ENCODE data around the gene MRTFA. TPM values are rescaled to one million over a fixed set of nuclear protein-coding genes. Genes with fewer than 3 reads are reported as not detected.

The MRTFA gene
- polyA plus RNA-seq, 4 donors = 11.9 to 20.0 (median 14.1) TPM

- H3K4me1 ChIP-seq (ENCODE audit: control insufficient read depth in 3 of 3, insufficient read depth in 2 of 3, low read depth in 1 of 3, low read length in 2 of 3) = peaks cover 0 to 16% (median 6%) of the 10 kb centered on the region in 3 donors
- H3K4me3 ChIP-seq (ENCODE audit: low read depth in 1 of 3, low read length in 3 of 3) = no peak overlapping the region
- no peaks in the 10 kb centered on the region for H3K9me3 ChIP-seq (ENCODE audit: control insufficient read depth in 2 of 2, insufficient read depth in 1 of 2, low read depth in 1 of 2, low read length in 1 of 2)
- H3K27me3 ChIP-seq (ENCODE audit: control insufficient read depth in 3 of 3, insufficient read depth in 3 of 3, low read length in 3 of 3) = no peaks in the 10 kb centered on the region
- DNase-seq (no peak), FAIRE-seq (no peak)
- 78 to 91% (median 87%) methylated on average over 7 of the region's 7 CpGs for WGBS, 3 donors
- no peak overlapping the region for H3K27ac ChIP-seq (ENCODE audit: low read depth in 1 of 3, low read length in 2 of 3)
- peaks cover 0 to 11% (median 0%) of the 10 kb centered on the region in 3 donors for H3K36me3 ChIP-seq (ENCODE audit: control insufficient read depth in 3 of 3, insufficient read depth in 2 of 3, low read depth in 1 of 3, low read length in 3 of 3)
Measured at GRCh38 chr22:40484906-40485669, 151.4 kb downstream of the MRTFA start.

- Histone ChIP-seq H3K27me3 (ENCODE audit: control insufficient read depth in 3 of 3, insufficient read depth in 3 of 3, low read length in 3 of 3) (no peaks in the 10 kb centered on the region), H3K27ac (ENCODE audit: low read depth in 1 of 3, low read length in 2 of 3) (no peak overlapping the region), H3K36me3 (ENCODE audit: control insufficient read depth in 3 of 3, insufficient read depth in 2 of 3, low read depth in 1 of 3, low read length in 3 of 3) (peaks cover 0 to 5% (median 0%) of the 10 kb centered on the region in 3 donors), H3K4me3 (ENCODE audit: low read depth in 1 of 3, low read length in 3 of 3) (no peak overlapping the region), H3K9me3 (ENCODE audit: control insufficient read depth in 2 of 2, insufficient read depth in 1 of 2, low read depth in 1 of 2, low read length in 1 of 2) (no peaks in the 10 kb centered on the region), H3K4me1 (ENCODE audit: control insufficient read depth in 3 of 3, insufficient read depth in 2 of 3, low read depth in 1 of 3, low read length in 2 of 3) (peaks cover 0 to 16% (median 6%) of the 10 kb centered on the region in 3 donors)
- FAIRE-seq (no peak), DNase-seq (no peak)
- WGBS, 3 donors = 89 to 96% (median 95%) methylated on average over 5 of the region's 5 CpGs
Measured at GRCh38 chr22:40482886-40483285, 153.6 kb downstream of the MRTFA start.

GRCh38 chr22:40482391-40482790, 154.1 kb downstream of the MRTFA start:
- peaks cover 0 to 16% (median 6%) of the 10 kb centered on the region in 3 donors for H3K4me1 ChIP-seq (ENCODE audit: control insufficient read depth in 3 of 3, insufficient read depth in 2 of 3, low read depth in 1 of 3, low read length in 2 of 3)
- no peak overlapping the region for H3K4me3 ChIP-seq (ENCODE audit: low read depth in 1 of 3, low read length in 3 of 3)
- FAIRE-seq (no peak), DNase-seq (peak in 1 of 2 donors; percentile 61)
- no peak overlapping the region for H3K27ac ChIP-seq (ENCODE audit: low read depth in 1 of 3, low read length in 2 of 3)
- peaks cover 0 to 5% (median 0%) of the 10 kb centered on the region in 3 donors for H3K36me3 ChIP-seq (ENCODE audit: control insufficient read depth in 3 of 3, insufficient read depth in 2 of 3, low read depth in 1 of 3, low read length in 3 of 3)
- H3K9me3 ChIP-seq (ENCODE audit: control insufficient read depth in 2 of 2, insufficient read depth in 1 of 2, low read depth in 1 of 2, low read length in 1 of 2) = no peaks in the 10 kb centered on the region
- no peaks in the 10 kb centered on the region for H3K27me3 ChIP-seq (ENCODE audit: control insufficient read depth in 3 of 3, insufficient read depth in 3 of 3, low read length in 3 of 3)

- Histone ChIP-seq H3K27me3 (ENCODE audit: control insufficient read depth in 3 of 3, insufficient read depth in 3 of 3, low read length in 3 of 3) (no peaks in the 10 kb centered on the region), H3K4me3 (ENCODE audit: low read depth in 1 of 3, low read length in 3 of 3) (no peak overlapping the region), H3K36me3 (ENCODE audit: control insufficient read depth in 3 of 3, insufficient read depth in 2 of 3, low read depth in 1 of 3, low read length in 3 of 3) (peaks cover 0 to 3% (median 0%) of the 10 kb centered on the region in 3 donors), H3K4me1 (ENCODE audit: control insufficient read depth in 3 of 3, insufficient read depth in 2 of 3, low read depth in 1 of 3, low read length in 2 of 3) (peaks cover 0 to 7% (median 6%) of the 10 kb centered on the region in 3 donors), H3K27ac (ENCODE audit: low read depth in 1 of 3, low read length in 2 of 3) (no peak overlapping the region), H3K9me3 (ENCODE audit: control insufficient read depth in 2 of 2, insufficient read depth in 1 of 2, low read depth in 1 of 2, low read length in 1 of 2) (no peaks in the 10 kb centered on the region)
- FAIRE-seq (no peak), DNase-seq (peak in 1 of 2 donors; percentile 27)
- 60 to 74% (median 64%) methylated on average over 5 of the region's 5 CpGs for WGBS, 3 donors
Measured at GRCh38 chr22:40480996-40481395, 155.5 kb downstream of the MRTFA start.

GRCh38 chr22:40479887-40480538, 156.5 kb downstream of the MRTFA start:
- no peak for FAIRE-seq

GRCh38 chr22:40479126-40479800, 157.3 kb downstream of the MRTFA start:
- Histone ChIP-seq H3K36me3 (ENCODE audit: control insufficient read depth in 3 of 3, insufficient read depth in 2 of 3, low read depth in 1 of 3, low read length in 3 of 3) (peaks cover 0 to 3% (median 0%) of the 10 kb centered on the region in 3 donors), H3K27me3 (ENCODE audit: control insufficient read depth in 3 of 3, insufficient read depth in 3 of 3, low read length in 3 of 3) (no peaks in the 10 kb centered on the region), H3K4me1 (ENCODE audit: control insufficient read depth in 3 of 3, insufficient read depth in 2 of 3, low read depth in 1 of 3, low read length in 2 of 3) (peaks cover 0 to 6% (median 4%) of the 10 kb centered on the region in 3 donors), H3K4me3 (ENCODE audit: low read depth in 1 of 3, low read length in 3 of 3) (no peak overlapping the region), H3K9me3 (ENCODE audit: control insufficient read depth in 2 of 2, insufficient read depth in 1 of 2, low read depth in 1 of 2, low read length in 1 of 2) (no peaks in the 10 kb centered on the region), H3K27ac (ENCODE audit: low read depth in 1 of 3, low read length in 2 of 3) (no peak overlapping the region)
- no peak for FAIRE-seq
- no peak for DNase-seq
- WGBS, 3 donors = 91 to 93% (median 92%) methylated on average over 6 of the region's 6 CpGs

More at GRCh38 chr22:40479887-40480538, 156.5 kb downstream of the MRTFA start:
- no peak overlapping the region for H3K4me3 ChIP-seq (ENCODE audit: low read depth in 1 of 3, low read length in 3 of 3)
- DNase-seq = no peak
- H3K4me1 ChIP-seq (ENCODE audit: control insufficient read depth in 3 of 3, insufficient read depth in 2 of 3, low read depth in 1 of 3, low read length in 2 of 3) = peaks cover 0 to 6% (median 4%) of the 10 kb centered on the region in 3 donors
- peaks cover 0 to 3% (median 0%) of the 10 kb centered on the region in 3 donors for H3K36me3 ChIP-seq (ENCODE audit: control insufficient read depth in 3 of 3, insufficient read depth in 2 of 3, low read depth in 1 of 3, low read length in 3 of 3)
- no peak overlapping the region for H3K27ac ChIP-seq (ENCODE audit: low read depth in 1 of 3, low read length in 2 of 3)
- 79 to 86% (median 83%) methylated on average over 2 of the region's 2 CpGs for WGBS, 3 donors
- no peaks in the 10 kb centered on the region for H3K27me3 ChIP-seq (ENCODE audit: control insufficient read depth in 3 of 3, insufficient read depth in 3 of 3, low read length in 3 of 3)
- no peaks in the 10 kb centered on the region for H3K9me3 ChIP-seq (ENCODE audit: control insufficient read depth in 2 of 2, insufficient read depth in 1 of 2, low read depth in 1 of 2, low read length in 1 of 2)

- DNase-seq (no peak), FAIRE-seq (no peak)
- no peaks in the 10 kb centered on the region for H3K9me3 ChIP-seq (ENCODE audit: control insufficient read depth in 2 of 2, insufficient read depth in 1 of 2, low read depth in 1 of 2, low read length in 1 of 2)
- H3K27ac ChIP-seq (ENCODE audit: low read depth in 1 of 3, low read length in 2 of 3) = peak overlapping the region in 1 of 3 donors; percentile 1
- 76 to 96% (median 91%) methylated on average over 11 of the region's 11 CpGs for WGBS, 3 donors
- no peaks in the 10 kb centered on the region for H3K27me3 ChIP-seq (ENCODE audit: control insufficient read depth in 3 of 3, insufficient read depth in 3 of 3, low read length in 3 of 3)
- peaks cover 0 to 6% (median 4%) of the 10 kb centered on the region in 3 donors for H3K4me1 ChIP-seq (ENCODE audit: control insufficient read depth in 3 of 3, insufficient read depth in 2 of 3, low read depth in 1 of 3, low read length in 2 of 3)
- H3K4me3 ChIP-seq (ENCODE audit: low read depth in 1 of 3, low read length in 3 of 3) = no peak overlapping the region
- no peaks in the 10 kb centered on the region for H3K36me3 ChIP-seq (ENCODE audit: control insufficient read depth in 3 of 3, insufficient read depth in 2 of 3, low read depth in 1 of 3, low read length in 3 of 3)
Measured at GRCh38 chr22:40478338-40479125, 158.0 kb downstream of the MRTFA start.

All from small intestine (tissue), 7 donors.